ENCODE results near the gene ERVW-1.

Gene ERVW-1

DNA sequence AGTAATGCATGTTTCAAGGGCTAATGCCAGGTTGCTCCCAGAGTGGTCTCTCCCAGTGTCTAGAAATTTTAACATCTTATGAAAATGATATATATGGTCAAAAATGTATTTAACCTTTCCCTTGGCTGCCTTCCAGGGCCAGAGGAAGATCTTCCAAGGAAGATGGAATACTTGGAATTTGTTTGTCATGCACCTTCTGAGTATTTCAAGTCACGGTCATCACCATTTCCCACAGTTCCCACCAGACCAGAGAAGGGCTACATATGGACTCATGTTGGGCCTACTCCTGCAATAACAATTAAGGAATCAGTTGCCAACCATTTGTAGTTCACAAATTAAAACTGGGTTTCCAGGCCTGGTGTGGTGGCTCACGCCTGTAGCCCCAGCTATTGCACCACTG is 21.5 kb downstream of the ERVW-1 start:
- no peak overlapping the region for H2AFZ ChIP-seq (ENCODE audit: low read depth, low read length)
- no peak for DNase-seq
- H3K27ac ChIP-seq (ENCODE audit: low read length), result no peak overlapping the region
- TF ChIP-seq, protein P1, sequence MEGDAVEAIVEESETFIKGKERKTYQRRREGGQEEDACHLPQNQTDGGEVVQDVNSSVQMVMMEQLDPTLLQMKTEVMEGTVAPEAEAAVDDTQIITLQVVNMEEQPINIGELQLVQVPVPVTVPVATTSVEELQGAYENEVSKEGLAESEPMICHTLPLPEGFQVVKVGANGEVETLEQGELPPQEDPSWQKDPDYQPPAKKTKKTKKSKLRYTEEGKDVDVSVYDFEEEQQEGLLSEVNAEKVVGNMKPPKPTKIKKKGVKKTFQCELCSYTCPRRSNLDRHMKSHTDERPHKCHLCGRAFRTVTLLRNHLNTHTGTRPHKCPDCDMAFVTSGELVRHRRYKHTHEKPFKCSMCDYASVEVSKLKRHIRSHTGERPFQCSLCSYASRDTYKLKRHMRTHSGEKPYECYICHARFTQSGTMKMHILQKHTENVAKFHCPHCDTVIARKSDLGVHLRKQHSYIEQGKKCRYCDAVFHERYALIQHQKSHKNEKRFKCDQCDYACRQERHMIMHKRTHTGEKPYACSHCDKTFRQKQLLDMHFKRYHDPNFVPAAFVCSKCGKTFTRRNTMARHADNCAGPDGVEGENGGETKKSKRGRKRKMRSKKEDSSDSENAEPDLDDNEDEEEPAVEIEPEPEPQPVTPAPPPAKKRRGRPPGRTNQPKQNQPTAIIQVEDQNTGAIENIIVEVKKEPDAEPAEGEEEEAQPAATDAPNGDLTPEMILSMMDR (IDR thresholded peaks at IDR 0.05; ENCODE audit: borderline replicate concordance, extremely low read depth, low read length, poor library complexity, severe bottlenecking), result no peak
- TF ChIP-seq EZH2 (IDR thresholded peaks at IDR 0.05; ENCODE audit: borderline replicate concordance, low read depth, low read length, severe bottlenecking), result no peak
- H3K9me3 ChIP-seq (ENCODE audit: insufficient read depth, low read length, severe bottlenecking), result no peaks in the 10 kb centered on the region
- no peak for ATAC-seq (ENCODE audit: insufficient read depth, low read depth)
- no peaks in the 10 kb centered on the region for H3K79me2 ChIP-seq (ENCODE audit: insufficient read depth, low read length)
- no peaks in the 10 kb centered on the region for H3K27me3 ChIP-seq (ENCODE audit: insufficient read depth, low read length, poor library complexity)
- no peaks in the 10 kb centered on the region for H4K20me1 ChIP-seq (ENCODE audit: insufficient read depth, low read length)
- H3K4me1 ChIP-seq (ENCODE audit: insufficient read depth, low read length), result no peaks in the 10 kb centered on the region
- H3K4me3 ChIP-seq (ENCODE audit: low read depth in 1 of 2, low read length in 2 of 2), result no peak overlapping the region
- H3K4me2 ChIP-seq (ENCODE audit: insufficient read depth, low read length), result no peak overlapping the region
- H3K36me3 ChIP-seq (ENCODE audit: insufficient read depth, low read length), result peaks cover 43% of the 10 kb centered on the region
- no peak overlapping the region for H3K9ac ChIP-seq (ENCODE audit: low read depth, low read length)

DNA sequence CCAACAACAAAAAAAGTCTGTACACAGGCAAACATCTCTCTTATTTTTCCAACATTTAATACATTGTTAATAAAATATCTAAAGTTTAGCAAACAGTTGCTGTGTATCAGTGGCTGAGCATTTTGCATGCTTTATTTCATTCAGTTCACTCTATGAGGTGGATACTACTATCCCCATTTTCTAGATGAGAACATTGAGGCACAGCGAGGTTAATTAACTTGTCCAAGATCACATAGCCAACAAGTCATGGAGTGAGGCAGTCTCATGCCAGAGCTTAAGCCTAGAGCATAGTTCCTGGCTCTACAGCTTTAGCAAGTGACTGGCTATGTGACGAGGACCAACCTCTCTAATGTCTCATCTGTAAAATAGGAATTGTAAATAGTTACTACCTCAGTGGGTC is 26.1 kb downstream of the ERVW-1 start:
- Histone ChIP-seq H3K4me1 (ENCODE audit: insufficient read depth, low read length) (peaks cover 16% of the 10 kb centered on the region), H4K20me1 (ENCODE audit: insufficient read depth, low read length) (no peaks in the 10 kb centered on the region), H3K27ac (ENCODE audit: low read length) (no peak overlapping the region), H3K4me3 (ENCODE audit: low read depth in 1 of 2, low read length in 2 of 2) (no peak overlapping the region), H3K9me3 (ENCODE audit: insufficient read depth, low read length, severe bottlenecking) (no peaks in the 10 kb centered on the region), H3K36me3 (ENCODE audit: insufficient read depth, low read length) (peaks cover 46% of the 10 kb centered on the region), H2AFZ (ENCODE audit: low read depth, low read length) (no peak overlapping the region), H3K9ac (ENCODE audit: low read depth, low read length) (no peak overlapping the region), H3K4me2 (ENCODE audit: insufficient read depth, low read length) (no peak overlapping the region), H3K79me2 (ENCODE audit: insufficient read depth, low read length) (no peaks in the 10 kb centered on the region), H3K27me3 (ENCODE audit: insufficient read depth, low read length, poor library complexity) (no peaks in the 10 kb centered on the region)
- DNase-seq, result no peak
- TF ChIP-seq EZH2 (IDR thresholded peaks at IDR 0.05; ENCODE audit: borderline replicate concordance, low read depth, low read length, severe bottlenecking), result no peak
- TF ChIP-seq, protein P1 (IDR thresholded peaks at IDR 0.05; ENCODE audit: borderline replicate concordance, extremely low read depth, low read length, poor library complexity, severe bottlenecking), result no peak
- ATAC-seq (ENCODE audit: insufficient read depth, low read depth), result no peak

DNA sequence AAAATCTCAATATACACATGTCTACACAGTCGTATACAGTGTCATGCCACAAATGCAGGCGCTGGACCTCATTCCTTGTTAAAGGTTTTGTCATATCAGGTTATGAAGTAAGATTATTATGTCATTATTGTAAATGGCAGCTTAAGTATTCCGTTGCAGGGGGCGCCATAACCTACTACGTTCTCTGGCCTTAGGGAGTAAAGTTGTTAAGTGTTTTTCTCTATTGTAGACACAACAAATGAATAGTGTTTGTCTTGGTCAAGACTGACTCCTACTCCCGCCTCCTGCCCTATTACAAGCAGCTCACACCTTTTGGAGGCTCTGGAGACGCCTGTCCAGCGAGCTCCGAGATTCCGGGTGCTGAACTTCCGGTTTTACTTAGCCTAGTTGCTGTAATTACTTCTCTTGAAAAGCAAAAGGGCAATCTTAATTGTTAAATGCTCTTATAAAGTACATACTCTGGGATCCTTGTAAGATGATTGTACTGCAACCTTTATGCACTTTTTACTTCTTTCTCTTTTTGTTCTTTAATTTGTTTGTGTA is 29.5 kb downstream of the ERVW-1 start:
- Histone ChIP-seq H4K20me1 (ENCODE audit: insufficient read depth, low read length) (no peaks in the 10 kb centered on the region), H3K9me3 (ENCODE audit: insufficient read depth, low read length, severe bottlenecking) (no peaks in the 10 kb centered on the region), H3K27ac (ENCODE audit: low read length) (peak overlapping the region; percentile 90), H3K9ac (ENCODE audit: low read depth, low read length) (peak overlapping the region; percentile 99), H3K4me1 (ENCODE audit: insufficient read depth, low read length) (peaks cover 21% of the 10 kb centered on the region), H2AFZ (ENCODE audit: low read depth, low read length) (peak overlapping the region; percentile 87), H3K36me3 (ENCODE audit: insufficient read depth, low read length) (peaks cover 18% of the 10 kb centered on the region), H3K4me2 (ENCODE audit: insufficient read depth, low read length) (peak overlapping the region; percentile 64), H3K27me3 (ENCODE audit: insufficient read depth, low read length, poor library complexity) (no peaks in the 10 kb centered on the region), H3K4me3 (ENCODE audit: low read depth in 1 of 2, low read length in 2 of 2) (peak overlapping the region; percentile 54 to 82; a peak in 3 of 4 replicates), H3K79me2 (ENCODE audit: insufficient read depth, low read length) (no peaks in the 10 kb centered on the region)
- ATAC-seq (ENCODE audit: insufficient read depth, low read depth) (peak; percentile 37), DNase-seq (peak; percentile 61)
- TF ChIP-seq, protein P1 (IDR thresholded peaks at IDR 0.05; ENCODE audit: borderline replicate concordance, extremely low read depth, low read length, poor library complexity, severe bottlenecking), result peak; percentile 66
- no peak for TF ChIP-seq EZH2 (IDR thresholded peaks at IDR 0.05; ENCODE audit: borderline replicate concordance, low read depth, low read length, severe bottlenecking)

All from DND-41 (cell line).